HepG2 (cell line): ENCODE results near the gene TERB2. TPM values are rescaled to one million over a fixed set of nuclear protein-coding genes. Genes with fewer than 3 reads are reported as not detected.
A peak's percentile ranks its signal among the peaks of the same experiment; 100 is the strongest.
"Not testable (repeated sequence)": the region's sequence is repeated elsewhere in the genome, so short reads cannot be mapped to it uniquely, and the experiment has no call there.

ENCODE experiments used
- ATAC-seq: fragments of 200-7000 bp; cut with Tn5 transposase; 3 replicates; pipeline ENCODE4 v1.9.1; 2020; ENCODE audit warnings: mild to moderate bottlenecking, moderate library complexity
- BruUV-seq: library from RNA; stranded (reverse); fragments of 400-500 nt; replicated peaks from 2 replicates; lab custom pipeline; 2021; lab: Mats Ljungman, UMichigan
- CTCF ChIA-PET: fragments of 300-600 bp; formaldehyde crosslinking; extraction: SDS; loops from one replicate; lab custom pipeline; 2021; ENCODE audit warnings: low total read pairs, inconsistent platforms, low intra/inter-chr PET ratio; lab: Yijun Ruan, JAX
- POLR2A ChIA-PET: fragments of 350-600 bp; sonication (Branson Sonifier 250); formaldehyde crosslinking; loops from one replicate; lab custom pipeline; 2020; ENCODE audit warnings: antibody characterized with exemption, inconsistent platforms; lab: Yijun Ruan, JAX
- DNase-seq: peaks from one replicate; pipeline ENCODE4 v3.0.0-alpha.2; 2015; ENCODE audit warnings: low spot score
- FAIRE-seq: peaks from 3 replicates; lab custom pipeline; 2011; peaks lifted over from hg19 to GRCh38; lab: Jason Lieb, UNC
- H2AFZ ChIP-seq: one replicate; pipeline ENCODE4 v1.6.1; 2011; ENCODE audit warnings: low read length, inconsistent platforms
- H3K27ac ChIP-seq: fragments of 300-600 bp; 3 replicates; pipeline ENCODE4 v1.8.0; 2011; ENCODE audit warnings: mixed run types, mild to moderate bottlenecking, mixed read lengths, low read length, inconsistent platforms; ENCODE audit not compliant: insufficient read depth; ENCODE audit errors: extremely low read length
- H3K27me3 ChIP-seq, 2 experiments: fragments of 200-600 bp in 1 of 2; 2 replicates in 1 of 2; 3 replicates in 1 of 2; pipeline versions ENCODE4 v1.6.0 to v1.8.0; 2011; ENCODE audit warnings: low read length in 2 of 2, mild to moderate bottlenecking in 2 of 2, moderate library complexity in 2 of 2, inconsistent platforms in 1 of 2; ENCODE audit not compliant: insufficient read depth in 2 of 2, control insufficient read depth in 1 of 2
- H3K36me3 ChIP-seq, 2 experiments: fragments of 200-600 bp in 1 of 2; replicated peaks in 1 of 2; 2 replicates in 1 of 2; 3 replicates in 1 of 2; pipeline versions ENCODE4 v1.5.1 to v1.8.0; 2011; ENCODE audit warnings: low read length in 2 of 2, inconsistent platforms in 1 of 2; ENCODE audit not compliant: insufficient read depth in 2 of 2, control insufficient read depth in 1 of 2
- H3K4me1 ChIP-seq: 2 replicates; pipeline ENCODE4 v1.5.1; 2012; ENCODE audit warnings: low read length, inconsistent platforms; ENCODE audit not compliant: insufficient read depth
- H3K4me2 ChIP-seq: 2 replicates; pipeline ENCODE4 v1.6.0; 2011; ENCODE audit warnings: low read depth, low read length, inconsistent platforms
- H3K4me3 ChIP-seq, 3 experiments: fragments of 200-600 bp in 1 of 3; sonication (generic), shearing (Covaris generic) in 1 of 3; replicated peaks in 1 of 3; 2 replicates each; pipeline ENCODE4 v1.5.1; 2011 to 2016; ENCODE audit warnings: low read length in 3 of 3, inconsistent platforms in 2 of 3, low read depth in 2 of 3, mild to moderate bottlenecking in 2 of 3, control low read depth in 1 of 3, mixed read lengths in 1 of 3; ENCODE audit not compliant: insufficient read depth in 1 of 3
- H3K79me2 ChIP-seq: one replicate; pipeline ENCODE4 v1.6.1; 2011; ENCODE audit warnings: low read length, inconsistent platforms; ENCODE audit not compliant: insufficient read depth
- H3K9ac ChIP-seq: 2 replicates; pipeline ENCODE4 v1.6.0; 2011; ENCODE audit warnings: mild to moderate bottlenecking, low read depth, low read length, inconsistent platforms; ENCODE audit not compliant: insufficient read depth
- H3K9me3 ChIP-seq: 2 replicates; pipeline ENCODE4 v1.5.1; 2012; ENCODE audit warnings: mild to moderate bottlenecking, low read length
- H4K20me1 ChIP-seq: 2 replicates; pipeline ENCODE4 v1.6.0; 2011; ENCODE audit warnings: inconsistent platforms, mild to moderate bottlenecking, low read length, moderate library complexity; ENCODE audit not compliant: insufficient read depth
- CEBPB ChIP-seq: IDR thresholded peaks from 2 replicates; pipeline ENCODE4 v1.6.1; 2011; ENCODE audit warnings: low read depth, low read length, improper control_type of control experiment, borderline replicate concordance
- CEBPG ChIP-seq: IDR thresholded peaks from 2 replicates; pipeline ENCODE4 v1.6.1; 2016
- DPF2 ChIP-seq: sonication (generic); formaldehyde crosslinking; IDR thresholded peaks from 2 replicates; pipeline ENCODE4 v1.4.0; 2020; ENCODE audit warnings: mild to moderate bottlenecking, low read depth, missing genetic modification reagents, borderline replicate concordance
- EP300 ChIP-seq, 3 experiments: sonication (generic) in 1 of 3; formaldehyde crosslinking in 1 of 3; IDR thresholded peaks; 2 replicates each; pipeline versions ENCODE4 v1.5.1 to v1.6.1; 2011 to 2020; ENCODE audit warnings: low read depth in 2 of 3, low read length in 2 of 3, borderline replicate concordance in 1 of 3, improper control_type of control experiment in 1 of 3, mild to moderate bottlenecking in 1 of 3, missing genetic modification reagents in 1 of 3, moderate library complexity in 1 of 3
- FOXJ3 ChIP-seq: sonication (generic); formaldehyde crosslinking; IDR thresholded peaks from 2 replicates; pipeline ENCODE4 v1.4.0; 2020; ENCODE audit warnings: missing genetic modification reagents, mild to moderate bottlenecking, borderline replicate concordance
- HMG20B ChIP-seq: conservative IDR thresholded peaks from 2 replicates; pipeline ENCODE4 v1.6.1; 2016; ENCODE audit warnings: missing genetic modification reagents, missing compliant biosample characterization
- HNF4A ChIP-seq: sonication (generic); formaldehyde crosslinking; IDR thresholded peaks from 2 replicates; pipeline ENCODE4 v1.4.0; 2020; ENCODE audit warnings: missing genetic modification reagents
- NR2F2 ChIP-seq: IDR thresholded peaks from 2 replicates; pipeline ENCODE4 v1.6.1; 2012; ENCODE audit warnings: low read depth, inconsistent platforms, borderline replicate concordance
- RERE ChIP-seq: IDR thresholded peaks from 2 replicates; pipeline ENCODE4 v1.6.1; 2016; ENCODE audit warnings: low read depth, missing genetic modification reagents, missing compliant biosample characterization
- RXRB ChIP-seq: IDR thresholded peaks from 2 replicates; pipeline ENCODE4 v1.6.1; 2016; ENCODE audit warnings: borderline replicate concordance, missing genetic modification reagents, missing compliant biosample characterization
- SAP130 ChIP-seq: IDR thresholded peaks from 2 replicates; pipeline ENCODE4 v1.6.1; 2016; ENCODE audit warnings: low read depth
- SOX13 ChIP-seq, 3 experiments: fragments of 450-650 bp in 1 of 3; sonication (generic) in 1 of 3; formaldehyde crosslinking in 1 of 3; IDR thresholded peaks in 2 of 3; conservative IDR thresholded peaks in 1 of 3; 2 replicates each; pipeline versions ENCODE4 v1.5.0 to v1.6.1; 2016 to 2020; ENCODE audit warnings: antibody characterized with exemption in 1 of 3, mild to moderate bottlenecking in 1 of 3, missing compliant biosample characterization in 1 of 3, missing genetic modification reagents in 1 of 3, moderate library complexity in 1 of 3
- TBX2 ChIP-seq: sonication (generic); formaldehyde crosslinking; IDR thresholded peaks from 2 replicates; pipeline ENCODE4 v1.5.0; 2020; ENCODE audit warnings: missing genetic modification reagents, mild to moderate bottlenecking, borderline replicate concordance
- ZBTB7A ChIP-seq: sonication (generic); formaldehyde crosslinking; IDR thresholded peaks from 2 replicates; pipeline ENCODE4 v1.8.0; 2022; ENCODE audit warnings: mild to moderate bottlenecking, missing genetic modification reagents
- ZNF337 ChIP-seq: sonication (generic); formaldehyde crosslinking; IDR thresholded peaks from 2 replicates; pipeline ENCODE4 v1.5.1; 2020; ENCODE audit warnings: missing genetic modification reagents, low read depth, mild to moderate bottlenecking, borderline replicate concordance
- ZNF784 ChIP-seq: sonication (generic); formaldehyde crosslinking; IDR thresholded peaks from 2 replicates; pipeline ENCODE4 v1.5.1; 2020; ENCODE audit warnings: missing genetic modification reagents, mild to moderate bottlenecking, borderline replicate concordance
- WGBS: methylation state at CpG from one replicate; pipeline ENCODE4 v1.1.6; 2017; ENCODE audit warnings: low lambda C conversion rate; 5-methylcytosine and 5-hydroxymethylcytosine counted together
- in situ Hi-C: cut with HindIII; loops from 2 replicates; pipeline ENCODE4 v1.10.0; 2017; ENCODE audit warnings: low pct_unique_long_range_greater_than_20kb; ENCODE audit not compliant: extremely low pct_ligation_motif_present
- intact Hi-C: fragments of 100-400 bp; cut with micrococcal nuclease; formaldehyde crosslinking; loops from one replicate; pipeline ENCODE4 v1.10.0; 2022; ENCODE audit not compliant: unreplicated experiment
- polyA plus RNA-seq, 8 experiments: library from polyadenylated mRNA; depleted of rRNA in 3 of 8; stranded (reverse) in 7 of 8; unstranded in 1 of 8; fragments of >200 nt; fragmentation: Illumina TruSeq in 4 of 8; extraction: Trizol in 4 of 8; gene quantifications; 2 replicates each; pipeline versions ENCODE4 v1.2.1 to v1.2.3, GENCODE V29; 2011 to 2016; ENCODE audit warnings: low read depth in 4 of 8, missing spikeins in 1 of 8, mixed read lengths in 1 of 8; ENCODE audit not compliant: insufficient read depth in 1 of 8
- total RNA-seq, 5 experiments: library from RNA; depleted of rRNA; stranded (reverse); fragments of >200 nt; fragmentation: Illumina TruSeq; extraction: Trizol; gene quantifications; 2 replicates each; pipeline ENCODE4 v1.2.3, GENCODE V29; 2016; ENCODE audit warnings: low read depth in 1 of 5

Gene TERB2
- total and polyA plus RNA-seq, 2 of the 13 experiments (the other 11 are each of a cell fraction or from before 2014, with no cell fraction given): not detected

- H3K27me3 ChIP-seq, CTCF ChIA-PET, H3K9me3 ChIP-seq, H4K20me1 ChIP-seq, in situ Hi-C loops, H3K79me2 ChIP-seq, H3K36me3 ChIP-seq, H2AFZ ChIP-seq: not testable (repeated sequence)
- peak overlapping the region; percentile 84 for H3K4me2 ChIP-seq
- FAIRE-seq (peak; percentile 97), DNase-seq (peak; percentile 97), ATAC-seq (peak; percentile 98)
- POLR2A ChIA-PET: interaction anchor here (0.6 to 1.8 kb wide), 7 partner anchors 13 to 388 kb away, joined by 3 to 10 read pairs (median 5); partner anchors contain the start of gene SORD
- H3K9ac ChIP-seq: peak overlapping the region; percentile 50
- intact Hi-C loops: loop anchor here (5.0 kb wide), 1 partner anchor 43 kb away; the partner anchor contains the start of gene SORD
- H3K27ac ChIP-seq: peak overlapping the region; percentile 73
- peak overlapping the region in 2 of 3 experiments; percentile 24 to 36; a peak in 1 of 6 replicates for H3K4me3 ChIP-seq
- BruUV-seq: TSS peak; percentile 80
- H3K4me1 ChIP-seq: peaks cover 43% of the 10 kb centered on the region
- 0% methylated on average over 2 of the region's 2 CpGs for WGBS
- TF ChIP-seq SAP130 (CRISPR knock-in tag) (peak; percentile 63), EP300 (IDR thresholded peaks at IDR 0.05; ENCODE audit: low read depth in 2 of 2, low read length in 2 of 2) (peak in 1 of 2 experiments; percentile 82; a peak in 2 of 4 replicates), EP300 (CRISPR knock-in tag; IDR thresholded peaks at IDR 0.05; ENCODE audit: borderline replicate concordance) (peak; percentile 49; the same call in 1 of the 2 replicates), TBX2 (CRISPR knock-in tag) (peak; percentile 84), HNF4A (CRISPR knock-in tag) (peak; percentile 91), ZNF784 (peak; percentile 49; the same call in 1 of the 2 replicates), CEBPG (peak; percentile 82), NR2F2 (0 out of 2 replicates have a peak, but pooled peaks have one; percentile 18), ZNF337 (0 out of 2 replicates have a peak, but pooled peaks have one; percentile 29), HMG20B (CRISPR knock-in tag) (0 out of 2 replicates have a peak, but pooled peaks have one; percentile 23), RXRB (CRISPR knock-in tag) (peak; percentile 39; the same call in 1 of the 2 replicates), CEBPB (peak; percentile 55; the same call in 1 of the 2 replicates), FOXJ3 (CRISPR knock-in tag) (peak; percentile 91; the same call in 1 of the 2 replicates), SOX13 (IDR thresholded peaks at IDR 0.05) (0 out of 2 replicates have a peak, but pooled peaks have one; percentile 33), SOX13 (CRISPR knock-in tag; conservative IDR thresholded peaks at IDR 0.05 in 1 of 2, IDR thresholded peaks at IDR 0.05 in 1 of 2) (peak in 1 of 2 experiments; percentile 88; a peak in 2 of 4 replicates), DPF2 (CRISPR knock-in tag) (peak; percentile 83), ZBTB7A (CRISPR knock-in tag) (peak; percentile 99), RERE (CRISPR knock-in tag) (peak; percentile 60; the same call in 1 of the 2 replicates)
Measured at GRCh38 chr15:44979617-44980339, 23.3 kb downstream of the TERB2 start.
